MM.1S (cell line): Measurements from ENCODE around the gene ZNF282.

Source experiments
- EZH2 ChIP-seq: fragments of 300-600 bp; sonication (generic); optimal IDR thresholded peaks from 2 replicates; pipeline ENCODE3; 2017; ENCODE audit warnings: low read depth, mild to moderate bottlenecking, antibody characterized with exemption, low read length, mixed read lengths
- TF ChIP-seq, protein P1 (sequence below): fragments of 300-600 bp; sonication (generic); IDR thresholded peaks from 2 replicates; pipeline ENCODE4 v1.5.1; 2016; ENCODE audit warnings: antibody characterized with exemption, low read length, mixed read lengths

DNA sequence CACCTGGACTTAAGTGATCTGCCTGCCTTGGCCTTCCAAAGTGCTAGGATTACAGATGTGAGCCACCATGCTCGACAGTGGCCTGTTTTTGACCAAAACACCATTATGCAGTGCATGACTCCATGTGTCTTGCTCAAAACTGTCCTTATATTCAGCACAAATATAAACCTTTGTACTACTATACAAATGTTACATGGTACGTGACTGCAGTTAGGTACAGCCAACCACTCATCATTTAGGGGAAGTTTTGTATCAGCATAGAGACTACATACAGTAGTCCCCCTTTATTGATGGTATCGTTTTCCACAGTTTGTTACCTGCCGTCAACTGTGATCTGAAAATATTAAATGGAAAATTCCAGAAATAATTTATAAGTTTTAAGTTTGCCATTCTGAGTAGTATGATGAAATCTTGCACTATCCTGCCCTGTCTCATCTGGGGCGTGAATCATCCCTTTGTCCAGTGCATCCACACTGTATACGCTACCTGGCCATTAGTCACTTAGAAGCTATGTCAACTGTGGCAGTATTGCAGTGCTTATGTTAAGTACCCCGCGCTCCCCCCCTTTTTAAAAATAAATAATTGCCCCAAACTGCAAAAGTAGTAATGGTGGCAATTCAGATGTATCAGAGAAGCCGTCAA lies 23.3 kb upstream of the ZNF282 start:
- no peak for TF ChIP-seq EZH2
- TF ChIP-seq, protein P1, sequence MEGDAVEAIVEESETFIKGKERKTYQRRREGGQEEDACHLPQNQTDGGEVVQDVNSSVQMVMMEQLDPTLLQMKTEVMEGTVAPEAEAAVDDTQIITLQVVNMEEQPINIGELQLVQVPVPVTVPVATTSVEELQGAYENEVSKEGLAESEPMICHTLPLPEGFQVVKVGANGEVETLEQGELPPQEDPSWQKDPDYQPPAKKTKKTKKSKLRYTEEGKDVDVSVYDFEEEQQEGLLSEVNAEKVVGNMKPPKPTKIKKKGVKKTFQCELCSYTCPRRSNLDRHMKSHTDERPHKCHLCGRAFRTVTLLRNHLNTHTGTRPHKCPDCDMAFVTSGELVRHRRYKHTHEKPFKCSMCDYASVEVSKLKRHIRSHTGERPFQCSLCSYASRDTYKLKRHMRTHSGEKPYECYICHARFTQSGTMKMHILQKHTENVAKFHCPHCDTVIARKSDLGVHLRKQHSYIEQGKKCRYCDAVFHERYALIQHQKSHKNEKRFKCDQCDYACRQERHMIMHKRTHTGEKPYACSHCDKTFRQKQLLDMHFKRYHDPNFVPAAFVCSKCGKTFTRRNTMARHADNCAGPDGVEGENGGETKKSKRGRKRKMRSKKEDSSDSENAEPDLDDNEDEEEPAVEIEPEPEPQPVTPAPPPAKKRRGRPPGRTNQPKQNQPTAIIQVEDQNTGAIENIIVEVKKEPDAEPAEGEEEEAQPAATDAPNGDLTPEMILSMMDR: no peak
